Aortic smooth muscle cell (primary cell): ENCODE results near the gene RUFY3. TPM values are rescaled to one million over a fixed set of nuclear protein-coding genes. Genes with fewer than 3 reads are reported as not detected.

ENCODE experiments used
- total RNA-seq: library from RNA; depleted of rRNA; stranded (reverse); fragments of >200 nt; gene quantifications from 2 replicates; pipeline ENCODE4 v1.2.3, GENCODE V29; 2014

The RUFY3 gene
- total RNA-seq, result 32.0 and 48.2 TPM in 2 replicates

GRCh38 chr4:70721747-70722146, at the start of gene RUFY3:
RUFY3 (plus strand) TSS chr4:70721964; CDS start chr4:70722574, 610 bp downstream.

GRCh38 chr4:70687821-70688794, 33.7 kb upstream of the RUFY3 start, which contains the start of gene UTP3:
UTP3 (plus strand) TSS chr4:70688532; CDS start chr4:70688678, 146 bp downstream.

GRCh38 chr4:70839589-70840093, 117.9 kb downstream of the RUFY3 start, which contains the start of gene GRSF1:
GRSF1 (minus strand) TSS chr4:70839890; CDS start chr4:70839827, 63 bp downstream.

Other genes starting within 250 kb of the RUFY3 start
- not detected in 2 replicates for gene MUC7, start 249.8 kb upstream of the RUFY3 start, total RNA-seq
- 0.12 TPM in 1 of 2 replicates, not detected in the other for gene AMTN, start 203.4 kb upstream of the RUFY3 start, total RNA-seq
- not detected in 2 replicates for gene AMBN, start 129.7 kb upstream of the RUFY3 start, total RNA-seq
- under 0.01 and 0.12 TPM in 2 replicates for gene ENAM, start 93.2 kb upstream of the RUFY3 start, total RNA-seq
- 0.12 and 0.13 TPM in 2 replicates for gene JCHAIN, start 55.5 kb upstream of the RUFY3 start, total RNA-seq
- gene UTP3, start 33.4 kb upstream of the RUFY3 start, total RNA-seq, result 21.0 and 26.0 TPM in 2 replicates
- gene GRSF1, start 117.9 kb downstream of the RUFY3 start, total RNA-seq, result 79.7 and 87.2 TPM in 2 replicates
- gene MOB1B, start 180.4 kb downstream of the RUFY3 start, total RNA-seq, result 9.1 and 11.3 TPM in 2 replicates